ENCODE measurements around the gene MNT. TPM values are rescaled to one million over a fixed set of nuclear protein-coding genes. Genes with fewer than 3 reads are reported as not detected.

The MNT gene
- total and polyA plus RNA-seq, 9 of the 15 experiments (the other 6 are each of a cell fraction or from before 2014, with no cell fraction given) = 0.18 to 23.8 (median 5.3) TPM

DNA sequence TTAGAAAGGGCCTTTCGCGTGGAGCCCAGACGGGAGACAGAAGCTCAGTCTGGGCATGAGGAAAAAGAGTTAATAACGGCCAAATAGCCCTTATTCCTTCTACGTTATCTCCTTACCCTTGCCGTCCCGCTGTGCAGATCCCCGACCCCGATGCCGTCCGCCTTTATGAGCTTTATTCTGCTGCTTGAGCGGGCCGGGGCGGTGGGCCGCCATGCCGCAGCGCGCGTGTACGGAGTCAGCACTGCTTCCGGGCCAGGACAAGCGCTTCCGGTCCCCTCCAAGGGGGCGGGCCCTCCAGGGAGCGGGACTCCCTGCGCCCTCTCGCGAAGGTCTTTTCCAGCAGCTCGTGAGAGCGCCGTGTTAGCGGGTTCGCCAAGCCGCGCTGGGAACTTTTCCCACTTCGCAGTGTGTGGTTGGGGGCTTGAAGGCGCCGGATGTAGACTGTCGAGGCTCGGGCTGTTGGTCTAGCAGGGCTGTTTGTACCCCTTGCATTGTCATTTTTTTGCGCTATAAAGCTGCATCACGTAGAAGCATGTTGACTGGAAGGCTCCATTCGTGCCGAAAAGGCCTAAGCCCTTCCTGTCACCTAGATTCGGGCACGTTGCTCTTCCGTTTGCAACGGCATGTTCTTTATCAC is 64.5 kb downstream of the MNT start, which contains the start of gene TSR1 (continued):
- TF ChIP-seq, protein P1, sequence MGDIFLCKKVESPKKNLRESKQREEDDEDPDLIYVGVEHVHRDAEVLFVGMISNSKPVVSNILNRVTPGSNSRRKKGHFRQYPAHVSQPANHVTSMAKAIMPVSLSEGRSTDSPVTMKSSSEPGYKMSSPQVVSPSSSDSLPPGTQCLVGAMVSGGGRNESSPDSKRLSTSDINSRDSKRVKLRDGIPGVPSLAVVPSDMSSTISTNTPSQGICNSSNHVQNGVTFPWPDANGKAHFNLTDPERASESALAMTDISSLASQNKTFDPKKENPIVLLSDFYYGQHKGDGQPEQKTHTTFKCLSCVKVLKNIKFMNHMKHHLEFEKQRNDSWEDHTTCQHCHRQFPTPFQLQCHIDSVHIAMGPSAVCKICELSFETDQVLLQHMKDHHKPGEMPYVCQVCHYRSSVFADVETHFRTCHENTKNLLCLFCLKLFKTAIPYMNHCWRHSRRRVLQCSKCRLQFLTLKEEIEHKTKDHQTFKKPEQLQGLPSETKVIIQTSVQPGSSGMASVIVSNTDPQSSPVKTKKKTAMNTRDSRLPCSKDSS (IDR thresholded peaks at IDR 0.05; ENCODE audit: low read depth, partially characterized antibody) = no peak
- TF ChIP-seq TRIM28 (IDR thresholded peaks at IDR 0.05) (no peak; the same call in 1 of the 2 replicates), MYNN (IDR thresholded peaks at IDR 0.05) (no peak), MYNN (CRISPR knock-in tag; IDR thresholded peaks at IDR 0.05) (no peak), ATF7 (IDR thresholded peaks at IDR 0.05) (peak; percentile 32; the same call in 1 of the 2 replicates), SMAD4 (CRISPR knock-in tag; conservative IDR thresholded peaks at IDR 0.05) (no peak), ZNF445 (CRISPR knock-in tag; IDR thresholded peaks at IDR 0.05; ENCODE audit: low read depth) (no peak), CEBPB (tag; IDR thresholded peaks at IDR 0.05) (no peak), CREM (IDR thresholded peaks at IDR 0.05; ENCODE audit: low read depth) (peak; percentile 68), ZBTB5 (IDR thresholded peaks at IDR 0.05) (no peak), ZNF696 (CRISPR knock-in tag; conservative IDR thresholded peaks at IDR 0.05) (no peak), U2AF1 (optimal IDR thresholded peaks at IDR 0.05; ENCODE audit: low read depth, low read length) (no peak), ELF4 (CRISPR knock-in tag; IDR thresholded peaks at IDR 0.05) (no peak), RBM25 (IDR thresholded peaks at IDR 0.05; ENCODE audit: low read depth, low read length, severe bottlenecking) (no peak), ZNF707 (CRISPR knock-in tag; conservative IDR thresholded peaks at IDR 0.05) (no peak)
- TF ChIP-seq, protein P2, sequence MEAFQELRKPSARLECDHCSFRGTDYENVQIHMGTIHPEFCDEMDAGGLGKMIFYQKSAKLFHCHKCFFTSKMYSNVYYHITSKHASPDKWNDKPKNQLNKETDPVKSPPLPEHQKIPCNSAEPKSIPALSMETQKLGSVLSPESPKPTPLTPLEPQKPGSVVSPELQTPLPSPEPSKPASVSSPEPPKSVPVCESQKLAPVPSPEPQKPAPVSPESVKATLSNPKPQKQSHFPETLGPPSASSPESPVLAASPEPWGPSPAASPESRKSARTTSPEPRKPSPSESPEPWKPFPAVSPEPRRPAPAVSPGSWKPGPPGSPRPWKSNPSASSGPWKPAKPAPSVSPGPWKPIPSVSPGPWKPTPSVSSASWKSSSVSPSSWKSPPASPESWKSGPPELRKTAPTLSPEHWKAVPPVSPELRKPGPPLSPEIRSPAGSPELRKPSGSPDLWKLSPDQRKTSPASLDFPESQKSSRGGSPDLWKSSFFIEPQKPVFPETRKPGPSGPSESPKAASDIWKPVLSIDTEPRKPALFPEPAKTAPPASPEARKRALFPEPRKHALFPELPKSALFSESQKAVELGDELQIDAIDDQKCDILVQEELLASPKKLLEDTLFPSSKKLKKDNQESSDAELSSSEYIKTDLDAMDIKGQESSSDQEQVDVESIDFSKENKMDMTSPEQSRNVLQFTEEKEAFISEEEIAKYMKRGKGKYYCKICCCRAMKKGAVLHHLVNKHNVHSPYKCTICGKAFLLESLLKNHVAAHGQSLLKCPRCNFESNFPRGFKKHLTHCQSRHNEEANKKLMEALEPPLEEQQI (IDR thresholded peaks at IDR 0.05) = no peak
- TF ChIP-seq, protein P3, sequence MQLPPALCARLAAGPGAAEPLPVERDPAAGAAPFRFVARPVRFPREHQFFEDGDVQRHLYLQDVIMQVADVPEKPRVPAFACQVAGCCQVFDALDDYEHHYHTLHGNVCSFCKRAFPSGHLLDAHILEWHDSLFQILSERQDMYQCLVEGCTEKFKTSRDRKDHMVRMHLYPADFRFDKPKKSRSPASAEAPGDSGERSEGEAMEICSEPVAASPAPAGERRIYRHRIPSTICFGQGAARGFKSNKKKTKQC (CRISPR knock-in tag; IDR thresholded peaks at IDR 0.05) = 0 out of 2 replicates have a peak, but pooled peaks have one; percentile 13
- TF ChIP-seq, protein P4, sequence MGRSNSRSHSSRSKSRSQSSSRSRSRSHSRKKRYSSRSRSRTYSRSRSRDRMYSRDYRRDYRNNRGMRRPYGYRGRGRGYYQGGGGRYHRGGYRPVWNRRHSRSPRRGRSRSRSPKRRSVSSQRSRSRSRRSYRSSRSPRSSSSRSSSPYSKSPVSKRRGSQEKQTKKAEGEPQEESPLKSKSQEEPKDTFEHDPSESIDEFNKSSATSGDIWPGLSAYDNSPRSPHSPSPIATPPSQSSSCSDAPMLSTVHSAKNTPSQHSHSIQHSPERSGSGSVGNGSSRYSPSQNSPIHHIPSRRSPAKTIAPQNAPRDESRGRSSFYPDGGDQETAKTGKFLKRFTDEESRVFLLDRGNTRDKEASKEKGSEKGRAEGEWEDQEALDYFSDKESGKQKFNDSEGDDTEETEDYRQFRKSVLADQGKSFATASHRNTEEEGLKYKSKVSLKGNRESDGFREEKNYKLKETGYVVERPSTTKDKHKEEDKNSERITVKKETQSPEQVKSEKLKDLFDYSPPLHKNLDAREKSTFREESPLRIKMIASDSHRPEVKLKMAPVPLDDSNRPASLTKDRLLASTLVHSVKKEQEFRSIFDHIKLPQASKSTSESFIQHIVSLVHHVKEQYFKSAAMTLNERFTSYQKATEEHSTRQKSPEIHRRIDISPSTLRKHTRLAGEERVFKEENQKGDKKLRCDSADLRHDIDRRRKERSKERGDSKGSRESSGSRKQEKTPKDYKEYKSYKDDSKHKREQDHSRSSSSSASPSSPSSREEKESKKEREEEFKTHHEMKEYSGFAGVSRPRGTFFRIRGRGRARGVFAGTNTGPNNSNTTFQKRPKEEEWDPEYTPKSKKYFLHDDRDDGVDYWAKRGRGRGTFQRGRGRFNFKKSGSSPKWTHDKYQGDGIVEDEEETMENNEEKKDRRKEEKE (IDR thresholded peaks at IDR 0.05; ENCODE audit: borderline replicate concordance in 1 of 2, control insufficient read depth in 1 of 2, low read depth in 2 of 2, low read length in 1 of 2) = no peak

Data from K562 (cell line).